ENCODE measurements around the gene DOCK7.
"Not testable (repeated sequence)": the region's sequence is repeated elsewhere in the genome, so short reads cannot be mapped to it uniquely, and the experiment has no call there.

The DOCK7 gene

DNA sequence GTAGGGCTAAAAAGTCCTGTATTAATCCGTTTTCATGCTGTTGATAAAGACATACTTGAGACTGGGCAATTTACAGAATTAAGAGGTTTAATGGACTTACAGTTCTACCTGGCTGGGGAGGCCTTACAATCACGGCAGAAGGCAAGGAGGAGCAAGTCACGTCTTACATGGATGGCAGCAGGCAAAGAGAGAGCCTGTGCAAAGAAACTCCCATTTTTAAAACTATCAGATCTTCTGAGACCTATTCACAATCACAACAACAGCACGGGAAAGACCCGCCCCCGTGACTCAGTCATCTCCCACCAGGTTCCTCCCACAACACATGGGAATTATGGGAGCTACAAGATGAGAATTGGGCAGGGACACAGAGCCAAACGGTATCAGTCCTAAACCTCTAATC, 6.3 kb upstream of the DOCK7 start:
- not testable (repeated sequence) for DNase-seq

DNA sequence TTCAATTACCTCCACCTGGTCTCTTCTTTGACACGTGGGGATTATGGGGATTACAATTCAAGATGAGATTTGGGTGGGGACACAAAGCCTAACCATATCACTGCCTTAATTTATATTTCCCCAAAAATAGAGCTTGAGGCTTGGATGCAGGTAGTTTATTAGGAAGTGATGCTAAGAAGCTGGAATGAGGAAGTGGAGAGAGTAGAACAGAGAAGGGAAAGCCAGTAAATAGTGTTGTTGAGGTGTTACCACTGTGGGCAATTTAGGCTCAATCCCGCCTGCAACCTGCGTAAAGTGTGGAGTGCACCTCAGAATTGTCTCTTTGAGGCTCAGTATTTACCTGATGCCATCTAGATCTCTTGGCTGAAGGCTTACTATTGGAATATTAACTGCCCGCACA, 4.9 kb upstream of the DOCK7 start:
- DNase-seq, result no peak

DNA sequence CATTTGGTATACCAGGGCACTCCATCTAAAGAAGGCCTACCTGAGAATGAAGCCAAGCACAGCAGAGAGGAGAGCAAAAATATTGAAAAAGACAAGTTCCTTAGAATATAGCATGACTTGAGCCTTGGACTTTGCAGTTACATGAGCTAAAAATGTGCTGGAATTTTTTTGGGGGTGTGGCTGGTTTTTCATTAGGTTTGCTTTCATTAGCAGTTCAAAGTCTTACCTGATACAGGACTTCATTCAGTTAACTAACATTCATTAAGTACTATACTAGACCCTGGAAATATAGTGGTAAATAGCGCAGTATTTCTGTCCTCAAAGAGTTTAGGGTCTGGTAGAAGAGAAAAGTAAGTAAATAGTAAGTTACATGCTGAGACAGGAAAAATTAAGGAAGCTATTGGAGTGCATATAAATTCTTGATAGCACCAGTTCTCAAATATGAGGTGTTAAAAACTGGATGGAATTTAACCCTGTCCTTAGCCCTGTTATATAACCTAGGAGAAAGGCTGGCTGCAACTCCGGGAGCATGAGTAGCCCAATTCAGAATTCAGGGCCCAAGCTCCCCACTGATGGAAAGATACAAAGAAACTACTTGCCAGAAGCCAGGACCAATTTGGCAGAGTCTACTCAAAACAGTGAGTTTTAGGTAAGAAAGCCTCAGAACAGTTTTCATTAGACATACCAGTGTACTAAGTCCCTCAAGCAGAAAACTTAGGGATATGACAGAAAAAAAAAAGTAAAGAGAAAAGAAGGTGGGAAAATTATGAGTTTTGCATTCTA, 3.1 kb upstream of the DOCK7 start:
- DNase-seq, result no peak

DNA sequence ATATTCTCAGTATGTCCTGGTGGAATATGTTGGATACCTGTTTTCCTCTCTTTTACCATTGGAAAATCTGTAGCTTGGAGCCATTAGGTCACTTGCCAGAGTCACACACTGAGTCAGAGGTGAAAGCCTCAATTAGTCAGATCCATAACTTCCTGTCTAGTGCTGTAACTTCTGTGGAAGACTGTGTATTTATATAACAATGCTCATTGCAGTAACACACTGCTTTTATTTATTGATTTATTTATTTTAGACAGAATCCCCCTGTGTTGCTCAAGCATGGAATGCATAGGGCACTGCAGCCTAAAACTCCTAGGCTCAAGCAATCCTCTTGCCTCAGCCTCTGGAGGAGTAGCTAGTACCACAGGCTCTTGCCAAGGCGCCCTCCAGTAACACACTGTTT, 1.3 kb upstream of the DOCK7 start:
- peak in 1 of 2 donors; percentile 25 for DNase-seq

DNA sequence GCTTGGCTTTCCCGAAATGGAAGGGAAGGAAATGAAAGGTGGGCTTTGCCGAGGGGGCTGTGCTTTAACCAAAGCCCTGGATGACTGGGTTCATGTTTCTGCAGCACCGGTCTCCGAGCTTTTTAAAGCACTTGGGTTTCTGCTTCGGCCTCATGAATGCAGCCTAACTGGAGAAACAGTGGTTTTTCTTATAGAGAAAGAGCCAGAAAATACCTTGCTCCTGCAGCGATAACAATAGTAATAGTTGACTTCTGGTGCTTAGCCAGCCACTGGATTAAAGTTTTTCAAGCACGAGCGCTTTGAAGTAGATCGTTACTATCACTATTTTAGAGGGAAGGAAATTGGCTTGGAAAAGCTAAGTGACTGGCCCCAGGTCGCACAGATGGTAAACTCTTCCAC, 500 bp upstream of the DOCK7 start:
- no peak for DNase-seq

DNA sequence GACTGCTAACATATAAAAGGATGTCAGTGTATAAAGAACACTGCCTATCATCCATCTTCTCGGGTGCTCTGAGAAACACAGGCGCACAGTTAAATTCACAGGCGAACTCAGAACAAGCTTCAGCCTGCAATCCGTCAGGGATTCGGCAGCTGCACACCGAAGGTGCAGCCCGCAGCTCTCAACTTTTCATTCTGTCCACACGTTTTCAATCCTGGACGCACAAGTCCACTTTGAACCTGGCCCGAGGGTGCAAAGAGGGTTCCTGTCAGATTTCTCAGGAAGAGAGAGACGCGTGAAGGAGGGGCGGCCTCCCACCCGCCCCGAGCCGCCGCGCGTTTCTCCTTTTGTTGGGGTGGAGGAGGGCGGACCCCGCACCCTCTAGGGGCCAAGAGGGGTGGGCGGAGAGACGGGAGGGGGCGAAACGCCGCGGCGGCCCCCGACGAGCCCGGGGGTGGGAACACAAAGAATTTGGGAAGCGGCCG, 724 bp downstream of the DOCK7 start:
- peak in 1 of 2 donors; percentile 54 for DNase-seq

DNA sequence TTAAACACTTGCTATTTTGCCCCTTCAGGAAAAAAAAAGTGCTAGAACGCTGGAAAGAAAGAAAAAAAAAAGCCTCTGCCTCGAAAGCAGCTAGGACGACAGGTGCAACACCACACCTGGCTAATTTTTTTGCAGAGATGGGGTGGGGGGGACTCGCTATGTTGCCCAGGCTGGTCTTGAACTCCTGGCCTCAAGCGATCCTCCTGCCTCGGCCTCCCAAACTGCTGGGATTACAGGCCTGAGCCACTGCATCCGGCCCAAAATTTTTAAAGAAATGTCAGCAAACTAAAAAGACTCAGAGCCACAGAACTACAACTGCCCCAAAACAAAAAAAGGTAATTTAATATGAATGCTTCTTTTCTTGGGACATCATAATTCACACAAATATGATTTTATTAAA, 1.4 kb downstream of the DOCK7 start:
- DNase-seq, result no peak

DNA sequence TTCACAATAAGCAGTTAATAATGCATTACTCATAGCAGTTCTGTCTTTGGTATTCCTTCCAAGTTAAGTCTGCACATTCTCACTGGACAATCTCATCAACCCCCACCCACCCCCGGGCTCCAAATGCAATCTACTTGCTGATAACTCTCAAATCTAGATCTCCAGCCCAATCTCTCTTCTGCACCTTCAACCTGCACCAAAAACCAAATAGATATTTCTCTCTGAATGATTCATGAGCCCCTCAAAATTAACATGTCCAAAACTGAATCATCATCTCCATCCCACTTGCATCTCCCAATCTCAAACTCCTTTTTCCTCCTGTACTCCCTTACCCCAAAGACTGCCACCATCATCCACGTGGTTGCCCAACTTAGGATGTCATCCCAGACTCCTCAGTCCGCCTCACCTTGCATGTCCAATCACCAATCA, 2.7 kb downstream of the DOCK7 start:
- no peak for DNase-seq

DNA sequence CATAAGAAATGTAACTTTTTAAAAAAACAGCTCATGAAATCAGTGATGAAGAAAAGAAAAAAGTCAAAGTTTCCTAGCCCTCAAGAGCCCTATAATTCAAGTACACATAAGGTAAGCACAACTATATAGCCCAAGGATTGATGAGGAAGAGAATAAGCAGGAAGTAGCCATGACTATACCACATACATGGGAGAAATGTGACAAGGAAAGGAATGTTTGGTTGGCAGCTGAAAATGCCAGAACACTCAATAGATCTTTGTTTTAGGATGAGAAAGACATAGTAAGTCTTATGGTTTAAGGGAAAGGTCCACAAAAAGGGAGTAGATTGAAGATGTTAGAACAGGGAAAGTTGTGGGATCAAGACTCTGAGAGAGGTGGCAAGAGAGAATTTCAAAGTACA, 5.7 kb downstream of the DOCK7 start:
- no peak for DNase-seq

DNA sequence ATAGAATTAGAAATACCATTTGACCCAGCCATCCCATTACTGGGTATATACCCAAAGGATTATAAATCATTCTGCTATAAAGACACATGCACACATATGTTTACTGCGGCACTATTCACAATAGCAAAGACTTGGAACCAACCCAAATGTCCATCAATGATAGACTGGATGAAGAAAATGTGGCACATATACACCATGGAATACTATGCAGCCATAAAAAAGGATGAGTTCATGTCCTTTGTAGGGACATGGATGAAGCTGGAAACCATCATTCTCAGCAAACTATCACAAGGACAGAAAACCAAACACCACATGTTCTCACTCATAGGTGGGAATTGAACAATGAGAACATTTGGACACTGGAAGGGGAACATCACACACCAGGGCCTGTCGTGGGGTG, 7.2 kb downstream of the DOCK7 start:
- not testable (repeated sequence) for DNase-seq

DNA sequence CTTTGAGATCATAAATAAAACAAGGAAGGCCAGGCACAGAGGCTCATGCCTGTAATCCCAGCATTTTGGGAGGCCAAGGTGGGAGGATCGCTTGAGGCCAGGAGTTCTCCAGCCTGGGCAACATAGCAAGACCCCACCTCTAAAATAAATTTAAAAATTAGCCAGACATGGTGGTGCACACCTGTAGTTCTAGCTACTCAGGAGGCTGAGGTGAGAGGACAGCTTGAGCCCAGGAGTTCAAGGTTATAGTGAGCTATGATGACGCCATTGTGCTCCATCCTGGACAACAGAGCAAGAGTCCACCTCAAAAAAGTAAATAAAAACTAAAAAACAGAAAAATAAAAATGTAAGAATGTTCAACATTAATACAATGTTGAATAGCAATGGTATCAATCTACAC, 10.4 kb downstream of the DOCK7 start:
- DNase-seq, result not testable (repeated sequence)

DNA sequence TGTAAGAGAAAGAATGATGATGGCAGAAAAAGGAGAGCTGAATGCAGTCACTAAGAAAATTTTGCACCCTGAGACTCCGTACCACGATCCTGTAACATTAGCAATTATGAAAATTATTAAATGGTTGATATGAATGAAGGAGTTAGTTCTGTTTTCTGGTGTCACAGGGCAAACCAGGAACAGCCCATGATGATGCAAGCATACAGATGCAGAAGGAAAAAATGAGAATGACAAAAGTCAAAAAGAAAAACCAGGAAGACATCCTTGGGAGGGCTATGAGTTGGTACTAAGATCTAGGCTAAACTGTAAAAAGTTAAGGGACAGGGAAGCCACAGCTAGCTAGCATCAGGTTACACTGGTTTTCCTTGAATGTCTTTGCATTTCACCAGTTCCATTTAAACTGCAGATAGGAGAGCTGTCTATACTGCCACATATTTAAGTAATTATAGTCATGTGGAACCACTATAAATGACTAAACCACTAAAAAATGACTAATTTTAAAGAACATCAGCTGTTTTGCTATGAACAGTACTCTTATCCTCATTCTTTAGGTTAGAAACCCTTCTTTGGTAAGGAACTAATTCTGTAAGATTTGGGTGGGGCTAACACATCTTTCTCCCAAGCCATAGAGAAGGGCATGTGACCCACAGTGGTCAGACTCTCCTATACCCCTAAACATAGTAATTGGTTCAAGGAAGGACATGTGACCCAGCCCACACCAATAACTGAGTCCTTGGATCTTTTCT, 11.4 kb downstream of the DOCK7 start:
- DNase-seq, result no peak

DNA sequence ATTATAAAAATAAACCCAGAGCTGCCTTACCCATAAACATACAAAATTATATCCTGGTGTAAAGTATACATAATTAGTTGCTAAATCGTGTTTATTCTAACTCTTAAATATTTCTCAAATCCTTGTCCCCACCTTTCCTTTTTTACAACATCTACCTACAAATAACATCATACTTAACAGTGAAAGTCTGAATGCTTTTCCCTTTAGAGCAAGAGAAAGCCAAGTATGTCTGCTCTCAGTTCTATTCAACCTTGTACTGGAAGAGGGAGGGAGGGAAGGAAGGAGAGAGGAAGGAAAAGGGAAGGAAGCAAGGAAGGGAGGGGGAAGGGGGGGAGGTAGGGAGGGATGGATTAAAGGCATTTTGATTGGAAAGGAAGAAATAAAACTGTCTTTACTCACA, 14.6 kb downstream of the DOCK7 start:
- DNase-seq, result no peak

DNA sequence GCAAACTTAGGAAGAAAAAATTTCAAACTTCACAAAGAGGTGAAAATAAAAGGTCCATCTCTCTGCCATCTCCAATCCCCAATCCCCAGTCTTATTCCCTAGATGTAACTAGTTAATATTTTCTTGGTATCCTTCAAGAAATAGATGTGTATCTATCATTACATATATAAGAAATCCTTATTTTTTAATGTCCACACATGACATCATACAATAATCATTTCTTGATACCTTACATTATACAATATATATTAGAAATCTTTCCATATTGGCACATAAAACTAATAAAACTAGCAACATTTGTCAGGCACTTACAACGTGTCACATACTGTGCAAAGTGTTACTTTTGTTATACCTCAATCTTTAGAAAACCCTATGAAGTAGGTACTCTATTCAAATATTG, 16.2 kb downstream of the DOCK7 start:
- DNase-seq, result no peak

DNA sequence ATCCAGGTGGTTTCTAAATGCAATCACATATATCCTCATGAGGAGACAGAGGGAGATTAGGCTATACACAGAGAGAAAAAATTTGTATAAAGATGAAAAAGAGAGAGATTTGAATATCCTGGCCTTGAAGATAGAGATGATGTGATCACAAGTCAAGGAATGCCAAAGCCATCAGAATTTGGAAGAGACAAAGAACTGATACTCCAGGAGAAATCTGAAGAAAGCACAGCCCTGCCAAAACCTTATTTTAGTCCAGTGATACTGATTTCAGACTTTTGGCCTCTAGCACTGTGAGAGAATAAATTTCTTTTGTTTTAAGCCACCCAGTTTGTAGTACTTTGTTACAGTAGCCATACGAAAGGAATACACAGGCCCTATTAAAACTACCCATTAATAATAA, 33.4 kb downstream of the DOCK7 start:
- DNase-seq, result no peak

DNA sequence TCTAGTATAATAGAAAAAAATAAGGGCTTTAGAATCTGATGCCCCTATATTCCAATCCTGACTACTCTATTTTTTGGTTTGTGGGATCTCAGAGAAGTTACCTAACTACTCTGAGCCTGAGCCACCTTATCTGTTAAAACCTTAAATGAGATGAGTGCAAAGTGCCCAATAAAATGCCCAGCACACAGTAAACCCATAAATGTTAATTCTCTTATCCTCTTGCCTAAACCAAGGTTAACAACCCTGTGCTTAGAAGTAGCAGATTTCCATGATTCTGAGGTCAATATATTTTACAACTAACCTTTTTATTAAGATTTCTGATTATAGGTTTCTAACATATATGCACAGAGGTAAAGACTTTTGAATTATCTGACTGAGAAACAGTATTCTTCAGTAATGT, 35.8 kb downstream of the DOCK7 start:
- no peak for DNase-seq

DNA sequence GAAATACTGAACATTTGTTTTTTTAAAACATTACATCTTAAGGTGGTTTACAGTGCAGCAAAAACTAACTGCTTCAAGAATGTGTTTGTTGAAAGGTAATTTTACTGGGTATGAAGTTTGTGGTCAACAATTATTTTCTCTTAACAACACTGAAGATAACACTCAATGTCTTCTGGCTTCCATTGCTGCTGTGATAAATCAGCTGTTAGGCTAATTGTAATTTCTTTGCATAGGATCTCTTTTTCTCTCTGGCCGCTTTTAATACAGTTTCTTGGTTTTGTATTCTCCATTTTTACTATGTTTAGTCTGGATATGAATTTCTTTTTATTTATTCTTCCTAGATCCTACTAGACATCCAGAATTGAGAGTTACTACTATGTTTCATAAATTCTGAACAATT, 44.9 kb downstream of the DOCK7 start:
- DNase-seq, result no peak

DNA sequence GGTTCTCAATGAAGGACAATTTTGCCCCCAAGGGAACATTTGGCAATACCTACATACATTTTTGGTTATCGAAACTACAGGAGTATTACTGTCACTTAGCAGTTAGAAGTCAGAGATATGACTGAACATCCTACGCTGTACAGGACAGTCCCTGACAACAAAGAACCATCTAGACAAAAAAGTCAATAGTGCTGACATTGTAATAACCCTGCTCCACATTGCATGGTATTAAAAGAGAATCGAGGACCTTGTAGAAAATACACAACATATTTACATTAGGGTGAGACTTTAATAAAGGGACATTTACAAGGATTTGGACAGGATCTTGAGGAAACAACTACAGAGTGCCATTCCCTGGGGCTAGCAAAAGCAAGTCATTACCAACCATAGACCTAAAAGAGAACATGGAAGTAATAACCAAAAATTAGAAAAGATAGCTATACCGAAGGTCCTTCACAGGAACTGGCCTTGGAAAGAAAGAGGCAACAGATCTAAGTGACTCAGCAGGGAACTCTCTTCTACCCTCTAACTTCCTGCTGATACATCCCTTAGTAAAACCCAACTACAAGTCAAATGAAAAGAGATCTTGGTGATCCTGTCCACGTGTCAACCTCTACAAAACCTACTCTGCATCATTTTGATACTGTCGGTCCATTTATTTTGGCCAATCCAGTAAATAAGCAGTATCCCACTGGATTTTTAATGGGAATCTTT, 50.6 kb downstream of the DOCK7 start:
- DNase-seq, result peak in 1 of 2 donors; percentile 25

DNA sequence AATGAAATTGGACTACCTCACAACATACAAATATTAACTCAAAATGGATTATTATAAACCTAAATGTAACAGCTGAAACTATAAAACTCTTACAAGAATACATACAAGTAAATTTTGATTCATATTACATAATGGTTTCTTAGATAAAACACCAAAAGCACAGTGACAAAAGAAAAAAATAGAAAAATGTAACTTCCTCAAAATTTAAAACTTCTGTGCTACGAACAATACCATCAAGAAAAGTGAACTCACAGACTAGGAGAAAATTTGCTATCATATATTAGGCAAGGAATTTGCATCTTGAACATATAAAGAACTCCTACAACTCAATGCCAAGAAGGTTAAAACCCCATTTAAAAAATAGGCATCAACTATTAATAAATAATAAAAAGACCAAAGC, 59.7 kb downstream of the DOCK7 start:
- DNase-seq, result no peak

DNA sequence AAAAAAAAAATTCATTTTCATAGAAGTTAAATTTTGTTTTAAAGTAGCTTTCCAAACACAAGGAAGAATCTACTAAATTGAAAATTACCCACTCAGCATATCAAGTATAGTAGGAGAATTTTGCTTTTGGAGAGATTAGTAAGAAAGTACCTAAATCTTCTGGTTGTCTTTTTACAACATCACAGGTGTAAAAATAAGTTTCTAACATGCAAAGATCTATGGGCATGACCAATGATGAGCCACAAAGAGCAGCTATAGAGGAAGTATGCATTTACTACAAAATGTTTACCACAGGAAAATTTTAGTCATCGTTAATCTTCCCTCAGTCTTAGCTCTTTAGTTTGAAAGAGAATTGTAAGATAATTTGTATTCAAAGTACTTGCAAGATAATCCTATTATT, 62.8 kb downstream of the DOCK7 start:
- DNase-seq, result no peak

DNA sequence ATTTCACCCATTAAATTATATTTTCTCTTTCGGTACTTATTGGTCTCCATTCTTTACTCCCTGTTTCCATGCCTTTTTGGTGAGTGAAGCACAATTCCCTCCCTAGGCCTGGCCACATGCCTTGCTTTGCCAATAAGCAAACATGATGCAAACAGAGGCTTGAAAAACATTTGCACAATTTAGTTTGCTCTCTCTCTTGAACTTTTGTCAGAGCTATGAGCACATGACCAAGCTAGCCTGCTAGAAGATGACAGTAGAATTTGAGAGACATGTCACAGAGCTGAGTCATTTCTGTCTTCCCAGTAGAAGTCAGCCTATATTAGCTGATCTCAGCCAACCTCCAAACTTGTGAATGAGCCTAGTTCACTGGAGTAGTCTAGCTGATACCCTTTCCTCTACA, 66.3 kb downstream of the DOCK7 start:
- DNase-seq, result peak in 1 of 2 donors; percentile 53

DNA sequence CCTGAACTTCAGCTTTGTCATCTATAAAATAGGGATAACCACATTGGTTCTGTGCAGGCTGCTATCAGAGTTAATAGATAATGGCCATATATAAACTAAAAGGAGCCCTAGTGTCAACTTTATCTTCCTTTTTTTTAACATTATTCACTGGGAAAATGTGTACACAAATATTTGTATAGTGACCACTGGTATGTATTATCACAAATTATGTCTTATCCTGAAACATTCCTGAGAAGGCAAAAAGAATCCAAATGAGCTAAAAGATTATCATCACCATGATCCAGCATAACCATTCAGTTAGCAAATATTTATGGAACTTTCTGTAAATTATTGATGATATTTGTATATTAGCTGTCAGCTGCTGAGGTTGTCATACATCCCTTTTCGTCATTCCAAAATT, 74.3 kb downstream of the DOCK7 start:
- no peak for DNase-seq

DNA sequence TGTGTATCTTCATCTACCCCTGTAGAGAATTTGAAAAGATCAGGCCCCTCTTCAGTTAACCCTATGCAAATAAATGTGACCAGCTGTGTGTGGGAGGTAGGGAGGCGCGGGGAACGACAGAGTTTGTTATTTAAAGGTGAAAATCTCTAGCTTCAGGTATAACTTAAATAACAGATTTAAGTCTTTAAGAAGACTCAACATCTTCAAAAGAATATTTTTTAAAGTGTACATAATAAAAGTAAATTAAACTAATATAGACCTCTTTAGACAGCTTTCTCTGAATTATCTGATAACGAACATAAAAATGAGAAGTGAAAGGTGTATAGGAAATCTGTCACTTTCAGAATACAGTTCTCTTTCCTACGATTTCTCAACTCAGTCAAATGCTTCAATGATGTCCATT, 74.9 kb downstream of the DOCK7 start:
- DNase-seq, result no peak

DNA sequence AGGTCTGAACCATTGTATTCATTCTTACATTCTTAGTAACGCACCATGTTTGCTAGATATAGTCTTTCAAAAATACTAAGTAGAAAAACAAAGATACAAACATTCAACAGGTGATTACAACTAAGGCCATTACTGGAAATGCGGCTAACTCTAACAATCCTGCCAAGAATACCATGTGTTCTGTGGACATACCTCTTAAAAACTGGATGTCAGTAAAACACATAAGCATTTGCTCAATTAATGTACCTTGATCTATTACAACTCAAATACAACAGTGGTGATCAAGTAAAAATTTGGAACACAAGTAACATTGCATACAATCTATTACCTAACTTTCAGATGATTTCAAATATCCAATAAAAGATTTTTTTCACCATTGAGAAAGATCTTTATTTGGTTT, 75.4 kb downstream of the DOCK7 start:
- DNase-seq, result no peak
